ENCODE data around the gene PPP1R37. TPM values are rescaled to one million over a fixed set of nuclear protein-coding genes. Genes with fewer than 3 reads are reported as not detected.

PPP1R37 gene, protein sequence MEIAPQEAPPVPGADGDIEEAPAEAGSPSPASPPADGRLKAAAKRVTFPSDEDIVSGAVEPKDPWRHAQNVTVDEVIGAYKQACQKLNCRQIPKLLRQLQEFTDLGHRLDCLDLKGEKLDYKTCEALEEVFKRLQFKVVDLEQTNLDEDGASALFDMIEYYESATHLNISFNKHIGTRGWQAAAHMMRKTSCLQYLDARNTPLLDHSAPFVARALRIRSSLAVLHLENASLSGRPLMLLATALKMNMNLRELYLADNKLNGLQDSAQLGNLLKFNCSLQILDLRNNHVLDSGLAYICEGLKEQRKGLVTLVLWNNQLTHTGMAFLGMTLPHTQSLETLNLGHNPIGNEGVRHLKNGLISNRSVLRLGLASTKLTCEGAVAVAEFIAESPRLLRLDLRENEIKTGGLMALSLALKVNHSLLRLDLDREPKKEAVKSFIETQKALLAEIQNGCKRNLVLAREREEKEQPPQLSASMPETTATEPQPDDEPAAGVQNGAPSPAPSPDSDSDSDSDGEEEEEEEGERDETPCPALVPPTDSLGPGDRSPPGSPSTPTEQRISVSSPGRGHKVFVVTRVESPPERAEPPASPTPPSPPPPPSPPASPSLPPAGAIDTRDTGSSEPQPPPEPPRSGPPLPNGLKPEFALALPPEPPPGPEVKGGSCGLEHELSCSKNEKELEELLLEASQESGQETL
- total RNA-seq: 36.5 and 52.0 TPM in 2 replicates

GRCh38 chr19:45092747-45093678 is at the start of gene PPP1R37:
Gene PPP1R37 (plus strand): TSS chr19:45093179. CDS start chr19:45093326, 147 bp downstream.
- TF ChIP-seq CTCF (IDR thresholded peaks at IDR 0.05; ENCODE audit: insufficient read depth, low read length, poor library complexity, severe bottlenecking): no peak
- Histone ChIP-seq H3K36me3 (ENCODE audit: control insufficient read depth, insufficient read depth, low read length) (peaks cover 2% of the 10 kb centered on the region), H3K27me3 (ENCODE audit: control insufficient read depth, insufficient read depth, low read length) (no peaks in the 10 kb centered on the region), H3K4me3 (ENCODE audit: low read depth, low read length) (peak within 1 kb of the TSS; percentile 58)
- DNase-seq (ENCODE audit: low read depth): peak; percentile 85

DNA sequence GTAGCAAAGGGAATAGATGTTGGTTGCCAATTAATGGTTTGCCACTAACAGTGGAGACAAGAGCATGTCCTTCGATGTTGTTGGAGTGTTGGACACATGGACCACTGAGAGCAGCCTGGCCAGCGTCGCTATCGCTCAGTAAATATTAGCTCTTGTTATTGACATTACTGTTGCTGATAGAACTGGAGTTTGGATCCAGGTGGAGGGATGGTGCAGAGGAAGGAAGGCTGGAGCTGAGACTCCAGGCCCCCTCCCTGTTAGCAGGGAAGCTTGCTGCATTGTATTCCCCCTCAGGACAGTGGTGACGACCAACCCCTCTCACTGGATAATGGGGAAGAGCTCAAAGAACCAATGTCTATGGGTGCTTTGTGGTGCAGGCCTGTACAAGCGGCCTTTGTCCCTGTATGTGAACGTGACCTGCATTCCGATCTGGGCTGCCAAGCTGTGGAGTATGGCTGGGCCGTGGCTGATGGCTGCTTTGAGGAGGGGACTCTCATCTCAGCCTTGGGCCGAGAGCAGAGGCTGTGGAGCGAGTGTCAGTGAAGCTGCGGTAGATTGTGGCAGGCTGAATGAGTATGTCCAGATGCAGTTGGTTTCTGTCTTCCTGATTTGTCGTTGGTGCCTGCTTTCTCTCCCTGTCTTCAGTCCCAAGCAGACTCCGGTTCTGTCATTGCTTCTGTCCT is 47.2 kb upstream of the PPP1R37 start:
- H3K36me3 ChIP-seq (ENCODE audit: control insufficient read depth, insufficient read depth, low read length): peaks cover 4% of the 10 kb centered on the region
- H3K4me3 ChIP-seq (ENCODE audit: low read depth, low read length): no peak overlapping the region
- TF ChIP-seq CTCF (IDR thresholded peaks at IDR 0.05; ENCODE audit: insufficient read depth, low read length, poor library complexity, severe bottlenecking): no peak
- H3K27me3 ChIP-seq (ENCODE audit: control insufficient read depth, insufficient read depth, low read length): no peaks in the 10 kb centered on the region
- DNase-seq (ENCODE audit: low read depth): no peak

DNA sequence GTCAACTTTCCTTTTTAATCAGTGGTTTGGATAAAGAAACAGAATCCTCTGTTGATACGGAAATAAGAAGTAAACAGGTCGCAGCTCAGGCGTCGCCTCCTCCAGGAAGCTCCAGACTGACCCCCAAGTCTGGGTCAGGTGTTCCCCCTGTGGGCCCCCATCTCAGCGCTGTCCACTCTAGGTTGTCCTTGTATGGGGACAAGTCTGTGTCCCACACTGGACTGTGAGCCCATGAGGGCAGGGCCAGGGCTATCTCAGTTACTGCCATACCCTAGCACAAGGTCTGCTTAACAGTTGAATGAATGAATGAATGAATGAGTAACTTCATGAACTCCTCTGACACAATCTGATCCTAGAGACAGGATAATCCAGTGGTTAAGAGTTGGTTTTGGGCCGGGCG is 46.6 kb upstream of the PPP1R37 start:
- Histone ChIP-seq H3K36me3 (ENCODE audit: control insufficient read depth, insufficient read depth, low read length) (peaks cover 4% of the 10 kb centered on the region), H3K27me3 (ENCODE audit: control insufficient read depth, insufficient read depth, low read length) (no peaks in the 10 kb centered on the region), H3K4me3 (ENCODE audit: low read depth, low read length) (no peak overlapping the region)
- no peak for DNase-seq (ENCODE audit: low read depth)
- no peak for TF ChIP-seq CTCF (IDR thresholded peaks at IDR 0.05; ENCODE audit: insufficient read depth, low read length, poor library complexity, severe bottlenecking)

DNA sequence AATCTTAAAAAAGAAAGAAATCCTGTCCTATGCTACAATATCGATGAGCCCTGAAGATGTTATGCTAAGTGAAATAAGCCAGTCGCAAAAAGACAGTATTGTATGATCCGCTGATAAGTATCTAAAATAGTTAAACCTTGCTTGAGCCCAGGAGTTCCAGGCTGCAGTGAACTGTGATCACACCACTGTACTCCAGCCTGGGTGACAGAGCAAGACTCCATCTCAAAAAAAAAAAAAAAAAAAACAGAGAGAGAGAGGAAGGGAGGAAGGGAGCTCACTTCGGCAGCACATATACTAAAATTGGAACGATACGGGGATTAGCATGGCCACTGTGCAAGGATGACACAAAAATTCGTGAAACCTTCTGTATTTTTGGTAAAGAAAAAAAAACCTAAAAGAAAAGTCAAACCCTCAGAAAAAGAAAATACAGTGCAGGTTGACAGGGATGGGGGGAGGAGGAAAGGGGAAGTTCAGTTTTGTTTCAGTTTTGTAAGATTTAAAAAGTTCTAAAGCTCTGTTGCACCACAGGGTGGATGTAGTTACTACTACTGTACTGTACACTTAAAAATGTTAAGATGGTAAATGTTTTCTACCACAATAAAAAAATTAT is 45.7 kb upstream of the PPP1R37 start:
- Histone ChIP-seq H3K36me3 (ENCODE audit: control insufficient read depth, insufficient read depth, low read length) (peaks cover 2% of the 10 kb centered on the region), H3K4me3 (ENCODE audit: low read depth, low read length) (no peak overlapping the region), H3K27me3 (ENCODE audit: control insufficient read depth, insufficient read depth, low read length) (no peaks in the 10 kb centered on the region)
- DNase-seq (ENCODE audit: low read depth): no peak
- no peak for TF ChIP-seq CTCF (IDR thresholded peaks at IDR 0.05; ENCODE audit: insufficient read depth, low read length, poor library complexity, severe bottlenecking)
